Measurements from ENCODE around the gene SLC35F4. TPM values are rescaled to one million over a fixed set of nuclear protein-coding genes. Genes with fewer than 3 reads are reported as not detected.

SLC35F4 gene
- total and polyA plus RNA-seq, 2 of the 4 experiments (the other 2 are of a cell fraction): not detected

DNA sequence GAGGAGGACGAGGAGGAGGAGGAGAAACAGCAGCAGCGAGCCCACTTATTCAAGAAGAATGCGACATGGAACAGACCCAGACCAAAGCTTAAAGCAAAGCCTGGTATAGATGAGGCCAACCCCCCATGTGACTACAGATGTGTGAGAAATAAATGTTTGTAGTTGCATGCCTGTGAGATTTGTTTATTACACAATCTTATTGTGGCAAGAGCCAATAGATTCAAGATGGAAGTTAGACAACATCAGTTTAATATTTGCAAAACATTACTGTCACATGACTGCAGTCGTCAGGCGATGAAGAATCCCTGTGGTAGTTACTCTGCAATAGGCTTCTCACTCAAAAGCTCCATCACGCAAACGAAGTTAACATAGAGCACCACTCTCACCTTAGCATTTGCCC, 17.2 kb upstream of the SLC35F4 start:
- ATAC-seq (ENCODE audit: low read depth) (no peak), DNase-seq (no peak)
- Histone ChIP-seq H3K4me3 (ENCODE audit: insufficient read depth, low read depth, low read length) (no peak overlapping the region), H3K4me2 (ENCODE audit: low read depth, low read length) (no peak overlapping the region), H2BK15ac (ENCODE audit: low read depth, low read length) (no peak overlapping the region), H3K9me1 (ENCODE audit: insufficient read depth, low read length) (no peaks in the 10 kb centered on the region), H3K4ac (ENCODE audit: low read depth, low read length) (no peak overlapping the region), H3K56ac (ENCODE audit: extremely low read depth, insufficient read depth, low read length) (no peak overlapping the region), H4K8ac (ENCODE audit: low read depth in 2 of 2, low read length in 2 of 2) (no peak overlapping the region), H3K9me3 (ENCODE audit: control insufficient read depth, insufficient read depth, low read length) (no peaks in the 10 kb centered on the region), H4K5ac (ENCODE audit: low read depth, low read length) (no peak overlapping the region), H3K9ac (ENCODE audit: low read depth, low read length) (no peak overlapping the region), H4K91ac (ENCODE audit: insufficient read depth, low read depth, low read length) (no peak overlapping the region), H2AK9ac (replicated peaks; ENCODE audit: low read depth, low read length, poor library complexity) (no peak overlapping the region), H3K79me1 (ENCODE audit: low read depth in 1 of 2, low read length in 2 of 2) (no peaks in the 10 kb centered on the region), H2BK20ac (ENCODE audit: low read depth, low read length) (no peak overlapping the region), H2AFZ (replicated peaks; ENCODE audit: low read length, poor library complexity) (no peak overlapping the region), H2BK120ac (ENCODE audit: low read depth, low read length) (no peak overlapping the region), H3K18ac (ENCODE audit: low read depth, low read length) (no peak overlapping the region), H3K14ac (replicated peaks; ENCODE audit: low read depth, low read length) (no peak overlapping the region), H3K23ac (ENCODE audit: low read depth, low read length) (no peak overlapping the region), H3K36me3 (ENCODE audit: control insufficient read depth, insufficient read depth, low read length) (no peaks in the 10 kb centered on the region), H3K4me1 (ENCODE audit: control insufficient read depth, insufficient read depth, low read length) (no peaks in the 10 kb centered on the region), H2BK5ac (ENCODE audit: low read depth, low read length, poor library complexity, severe bottlenecking) (no peak overlapping the region), H3K27ac (ENCODE audit: insufficient read depth, low read length) (no peak overlapping the region), H4K20me1 (ENCODE audit: insufficient read depth, low read length) (no peaks in the 10 kb centered on the region), H3K27me3 (ENCODE audit: control insufficient read depth, insufficient read depth, low read length) (no peaks in the 10 kb centered on the region; the same call in 1 of the 2 replicates), H2AK5ac (ENCODE audit: low read depth, low read length) (no peak overlapping the region)
- ChIA-PET POLR2A (ENCODE audit: unreplicated experiment) (no interaction called here), CTCF (no interaction called here)
- dilution Hi-C loops (cut with HindIII; ENCODE audit: low sequenced_read_pairs, unreplicated experiment): no loop called here
- intact Hi-C loops (cut with micrococcal nuclease): no loop called here
- no TSS peak for BruUV-seq (replicated peaks)
- WGBS, 2 experiments (ENCODE audit: extremely low coverage in 2 of 2, insufficient read length in 1 of 2): no CpG with 5 or more reads among the region's 7 CpGs
- TF ChIP-seq FOS (IDR thresholded peaks at IDR 0.05; ENCODE audit: low read depth, low read length): no peak
- in situ Hi-C loops (cut with MboI; ENCODE audit: low sequenced_read_pairs): no loop called here
